ENCODE measurements around the gene PATJ.
"Not testable (repeated sequence)": the region's sequence is repeated elsewhere in the genome, so short reads cannot be mapped to it uniquely, and the experiment has no call there.

The PATJ gene, protein sequence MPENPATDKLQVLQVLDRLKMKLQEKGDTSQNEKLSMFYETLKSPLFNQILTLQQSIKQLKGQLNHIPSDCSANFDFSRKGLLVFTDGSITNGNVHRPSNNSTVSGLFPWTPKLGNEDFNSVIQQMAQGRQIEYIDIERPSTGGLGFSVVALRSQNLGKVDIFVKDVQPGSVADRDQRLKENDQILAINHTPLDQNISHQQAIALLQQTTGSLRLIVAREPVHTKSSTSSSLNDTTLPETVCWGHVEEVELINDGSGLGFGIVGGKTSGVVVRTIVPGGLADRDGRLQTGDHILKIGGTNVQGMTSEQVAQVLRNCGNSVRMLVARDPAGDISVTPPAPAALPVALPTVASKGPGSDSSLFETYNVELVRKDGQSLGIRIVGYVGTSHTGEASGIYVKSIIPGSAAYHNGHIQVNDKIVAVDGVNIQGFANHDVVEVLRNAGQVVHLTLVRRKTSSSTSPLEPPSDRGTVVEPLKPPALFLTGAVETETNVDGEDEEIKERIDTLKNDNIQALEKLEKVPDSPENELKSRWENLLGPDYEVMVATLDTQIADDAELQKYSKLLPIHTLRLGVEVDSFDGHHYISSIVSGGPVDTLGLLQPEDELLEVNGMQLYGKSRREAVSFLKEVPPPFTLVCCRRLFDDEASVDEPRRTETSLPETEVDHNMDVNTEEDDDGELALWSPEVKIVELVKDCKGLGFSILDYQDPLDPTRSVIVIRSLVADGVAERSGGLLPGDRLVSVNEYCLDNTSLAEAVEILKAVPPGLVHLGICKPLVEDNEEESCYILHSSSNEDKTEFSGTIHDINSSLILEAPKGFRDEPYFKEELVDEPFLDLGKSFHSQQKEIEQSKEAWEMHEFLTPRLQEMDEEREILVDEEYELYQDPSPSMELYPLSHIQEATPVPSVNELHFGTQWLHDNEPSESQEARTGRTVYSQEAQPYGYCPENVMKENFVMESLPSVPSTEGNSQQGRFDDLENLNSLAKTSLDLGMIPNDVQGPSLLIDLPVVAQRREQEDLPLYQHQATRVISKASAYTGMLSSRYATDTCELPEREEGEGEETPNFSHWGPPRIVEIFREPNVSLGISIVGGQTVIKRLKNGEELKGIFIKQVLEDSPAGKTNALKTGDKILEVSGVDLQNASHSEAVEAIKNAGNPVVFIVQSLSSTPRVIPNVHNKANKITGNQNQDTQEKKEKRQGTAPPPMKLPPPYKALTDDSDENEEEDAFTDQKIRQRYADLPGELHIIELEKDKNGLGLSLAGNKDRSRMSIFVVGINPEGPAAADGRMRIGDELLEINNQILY (N-terminal part only)

DNA sequence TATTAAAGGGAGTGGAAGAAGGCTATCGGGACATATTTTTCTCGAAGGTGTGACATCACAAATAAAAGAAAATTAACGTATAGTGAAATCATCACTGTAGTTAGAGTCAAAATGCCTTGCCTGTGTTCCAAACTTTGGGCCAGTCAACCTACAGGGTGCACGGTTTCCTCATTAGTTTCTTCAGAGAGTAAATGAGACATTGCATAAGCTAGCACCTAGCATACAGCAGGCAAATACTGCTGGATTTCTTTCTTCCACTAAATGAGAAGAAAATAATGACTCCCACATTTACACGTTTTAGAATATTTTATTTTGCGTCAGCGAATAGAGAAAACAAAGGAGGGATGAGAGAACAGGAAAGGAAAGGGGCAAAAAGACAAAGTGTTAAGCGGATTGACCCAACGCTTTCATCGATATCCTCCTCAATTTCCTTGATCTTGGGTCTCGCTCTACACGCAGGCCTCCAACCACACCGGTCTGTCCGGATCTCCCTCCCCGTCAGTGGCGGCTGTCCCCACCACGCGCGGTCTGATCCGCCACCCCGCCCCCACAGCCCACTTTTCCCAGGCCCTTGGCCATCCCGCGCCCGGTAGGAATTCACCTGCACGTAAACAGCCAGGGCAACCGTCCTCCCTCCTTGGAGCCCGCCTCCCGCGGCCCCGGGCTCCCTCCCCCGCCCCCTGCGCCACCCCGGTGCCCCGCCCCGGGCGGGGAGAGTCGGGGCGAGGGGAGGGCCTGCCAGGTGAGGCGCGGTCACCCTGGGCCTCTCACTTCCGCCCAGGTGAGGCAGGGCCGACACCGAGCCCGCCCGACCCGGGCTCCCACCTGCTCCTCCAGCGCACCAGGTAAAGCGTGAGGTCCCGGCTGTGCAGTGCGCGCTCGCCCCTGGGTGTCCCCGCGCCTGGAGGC is at the start of gene PATJ:
TSS of gene PATJ (plus strand) at position 770 of the 909 bp plus-strand sequence. CDS start 20,413 bp downstream, outside the sequence.
- peak; percentile 72 for DNase-seq

DNA sequence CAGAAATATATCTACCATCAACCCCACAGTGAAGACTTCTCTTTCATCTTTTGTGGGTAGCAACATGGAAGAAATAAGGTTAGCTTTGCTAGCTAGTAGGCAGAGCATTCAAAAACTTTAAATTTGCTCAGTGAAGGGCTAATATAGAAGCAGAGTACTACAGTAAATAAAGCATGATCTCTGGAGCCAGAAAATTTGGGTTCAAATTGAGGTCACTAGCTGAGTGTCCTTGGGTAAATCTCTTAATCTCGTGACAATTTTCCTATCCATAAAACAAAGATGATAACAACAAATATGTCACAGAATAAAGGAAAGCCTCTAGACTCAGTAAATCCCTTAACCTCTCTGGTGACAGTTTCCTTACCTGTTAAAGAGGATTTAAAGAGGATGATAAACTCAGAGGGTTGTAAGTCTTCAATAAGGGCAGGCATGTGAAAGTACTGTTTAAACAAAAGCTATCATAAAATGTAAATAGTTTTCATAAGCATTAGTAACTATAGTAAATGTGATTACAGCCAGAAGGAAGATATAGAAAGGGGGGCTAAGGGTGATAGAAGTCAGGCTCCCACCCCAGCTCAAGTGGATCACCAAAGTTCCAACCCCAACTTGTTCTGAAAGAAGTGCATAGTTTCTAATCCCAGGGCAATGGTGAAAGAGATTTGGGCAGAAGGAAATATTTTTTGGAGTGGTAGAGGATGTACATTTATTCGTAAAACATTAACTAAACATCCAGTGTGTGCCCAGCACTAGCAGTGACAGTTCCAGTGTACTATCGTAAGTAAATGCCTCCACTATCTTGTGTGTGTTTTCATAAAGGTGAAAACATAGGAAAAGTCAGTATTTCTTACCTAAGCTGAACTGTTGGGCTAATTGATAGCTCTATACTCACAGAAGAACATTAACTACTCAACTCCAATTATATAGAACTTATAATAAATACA is 42.1 kb upstream of the PATJ start:
- no peak for DNase-seq

DNA sequence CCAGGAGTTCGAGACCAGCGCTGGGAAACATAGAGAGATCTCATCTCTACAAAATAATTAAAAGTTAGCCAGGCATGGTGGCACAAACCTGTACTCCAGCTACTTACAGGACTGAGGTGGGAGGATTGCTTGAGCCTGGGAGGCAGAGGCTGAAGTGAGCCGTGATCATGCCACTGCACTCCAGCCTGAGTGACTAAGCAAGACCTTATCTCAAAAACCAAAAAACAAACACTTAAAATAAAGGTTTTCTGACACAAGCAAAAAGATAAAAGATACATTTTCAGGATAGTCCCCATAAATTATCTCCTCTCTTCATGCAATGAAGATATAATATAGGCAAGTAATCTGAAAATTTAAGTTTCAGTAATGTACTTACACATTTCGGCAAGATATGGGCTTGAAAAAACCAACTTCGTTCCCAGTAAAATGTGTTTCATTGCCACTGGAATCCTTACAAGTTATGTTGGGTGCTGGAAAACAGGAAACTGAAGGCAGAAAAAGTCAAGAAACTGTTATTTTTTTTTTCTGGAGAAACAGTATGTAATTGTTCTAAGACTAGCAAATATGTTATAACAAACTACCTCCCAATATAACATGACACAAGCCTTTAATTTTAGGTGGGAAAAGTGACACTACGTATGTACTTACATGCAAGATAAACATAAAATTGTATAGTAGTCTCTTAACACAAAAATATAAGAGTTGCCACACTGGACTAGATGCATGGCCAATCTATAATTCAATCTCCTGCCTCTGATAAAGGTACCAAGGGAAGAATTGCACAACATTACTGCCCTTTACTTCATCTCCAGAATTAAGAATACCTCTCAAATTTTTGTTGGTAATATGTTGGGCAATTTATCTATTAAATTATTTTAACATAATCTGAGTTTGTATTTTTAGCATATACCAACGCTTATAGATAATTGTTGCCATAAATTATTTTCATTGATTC is 33.0 kb upstream of the PATJ start:
- no peak for DNase-seq

DNA sequence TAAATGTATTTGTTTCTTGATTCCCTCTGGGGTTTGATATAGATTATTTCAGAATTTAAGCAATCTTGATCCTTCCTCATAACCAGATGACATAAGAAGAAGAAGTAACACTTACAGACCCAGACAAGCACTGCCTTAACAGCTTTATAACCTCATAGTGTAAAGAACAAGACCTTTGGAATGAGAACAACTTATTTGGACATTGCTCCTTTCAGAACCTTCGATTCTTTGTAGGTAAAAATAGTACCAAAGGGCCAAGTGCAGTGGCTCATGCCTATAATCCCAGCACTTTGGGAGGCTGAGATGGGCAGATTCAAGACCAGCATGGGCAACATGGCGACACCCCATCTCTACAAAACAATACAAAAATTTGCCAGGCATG is 32.4 kb upstream of the PATJ start:
- DNase-seq, result no peak

DNA sequence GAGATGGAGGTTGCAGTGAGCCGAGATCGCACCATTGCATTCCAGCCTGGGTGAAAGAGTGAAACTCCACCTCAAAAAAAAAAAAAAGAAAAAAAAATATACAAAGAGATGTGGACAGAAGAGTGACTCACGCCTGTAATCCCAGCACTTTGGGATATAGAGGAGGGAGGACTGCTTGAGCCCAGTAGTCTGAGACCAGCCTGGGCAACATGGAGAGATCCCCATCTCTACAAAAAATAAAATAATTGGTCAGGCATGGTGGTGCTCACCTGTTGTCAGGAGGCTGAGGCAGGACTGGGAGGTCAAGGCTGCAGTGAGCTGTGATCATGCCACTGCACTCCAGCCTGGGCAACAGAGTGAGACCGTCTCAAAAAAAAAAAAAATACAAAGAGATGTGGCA is 31.0 kb upstream of the PATJ start:
- DNase-seq, result not testable (repeated sequence)

DNA sequence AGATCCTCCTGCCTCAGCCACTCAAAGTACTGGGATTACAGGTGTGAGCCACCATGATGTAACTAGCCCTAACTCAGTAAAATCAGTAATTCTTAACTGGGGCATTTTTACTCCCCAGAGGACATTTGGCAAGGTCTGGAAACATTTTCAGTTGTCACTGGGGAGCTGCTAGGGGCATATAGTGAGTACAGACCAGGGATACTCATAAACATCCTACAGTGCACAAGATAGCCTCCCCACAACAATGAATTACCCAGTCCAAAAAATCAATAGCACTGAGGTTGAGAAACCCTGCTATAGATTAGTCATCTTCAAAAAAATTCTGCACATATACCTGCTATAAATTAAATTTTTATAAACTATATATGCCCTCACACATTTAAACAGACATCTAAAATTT is 30.3 kb upstream of the PATJ start:
- DNase-seq, result no peak

DNA sequence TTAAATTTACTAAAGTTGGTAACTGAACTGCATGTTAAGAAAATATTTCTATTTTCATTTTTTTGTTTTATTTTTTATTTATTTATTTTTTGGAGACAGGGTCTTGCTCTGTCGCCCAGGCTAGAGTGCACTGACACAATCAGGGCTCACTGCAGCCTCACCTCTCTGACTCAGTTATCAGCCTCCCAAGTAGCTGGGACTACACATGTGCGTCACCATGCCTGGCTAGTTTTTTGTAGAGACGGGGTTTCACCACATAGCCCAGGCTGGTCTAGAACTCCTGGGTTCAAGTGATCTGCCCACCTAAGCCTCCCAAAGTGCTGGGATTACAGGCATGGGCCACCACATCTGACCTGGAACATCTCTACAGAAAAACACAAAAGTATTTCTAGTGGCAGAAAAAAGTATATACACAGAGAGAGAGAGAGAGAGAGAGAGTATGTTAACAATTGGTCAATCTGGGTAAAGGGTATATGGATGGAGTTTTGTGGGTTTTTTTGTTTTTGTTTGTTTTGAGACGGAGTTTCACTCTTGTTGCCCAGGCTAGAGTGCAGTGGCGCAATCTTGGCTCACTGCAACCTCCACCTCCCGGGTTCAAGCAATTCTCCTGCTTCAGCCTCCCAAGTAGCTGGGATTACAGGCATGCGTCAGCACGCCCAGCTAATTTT is 23.1 kb upstream of the PATJ start:
- not testable (repeated sequence) for DNase-seq

DNA sequence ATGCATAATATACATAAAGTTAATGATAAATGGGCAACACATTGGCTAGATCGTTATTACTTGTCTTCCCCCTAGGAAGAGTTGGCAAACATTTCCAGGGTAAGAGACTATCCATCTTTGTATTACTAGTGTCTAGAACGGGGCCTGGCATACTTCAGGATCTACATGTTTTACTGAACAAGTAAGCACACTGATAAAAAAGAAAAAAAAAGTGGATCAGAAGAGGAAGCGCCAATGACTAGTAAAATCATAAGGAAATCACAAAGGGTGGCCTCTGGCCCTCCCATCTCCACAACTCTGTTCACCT is 17.8 kb upstream of the PATJ start:
- DNase-seq, result no peak

DNA sequence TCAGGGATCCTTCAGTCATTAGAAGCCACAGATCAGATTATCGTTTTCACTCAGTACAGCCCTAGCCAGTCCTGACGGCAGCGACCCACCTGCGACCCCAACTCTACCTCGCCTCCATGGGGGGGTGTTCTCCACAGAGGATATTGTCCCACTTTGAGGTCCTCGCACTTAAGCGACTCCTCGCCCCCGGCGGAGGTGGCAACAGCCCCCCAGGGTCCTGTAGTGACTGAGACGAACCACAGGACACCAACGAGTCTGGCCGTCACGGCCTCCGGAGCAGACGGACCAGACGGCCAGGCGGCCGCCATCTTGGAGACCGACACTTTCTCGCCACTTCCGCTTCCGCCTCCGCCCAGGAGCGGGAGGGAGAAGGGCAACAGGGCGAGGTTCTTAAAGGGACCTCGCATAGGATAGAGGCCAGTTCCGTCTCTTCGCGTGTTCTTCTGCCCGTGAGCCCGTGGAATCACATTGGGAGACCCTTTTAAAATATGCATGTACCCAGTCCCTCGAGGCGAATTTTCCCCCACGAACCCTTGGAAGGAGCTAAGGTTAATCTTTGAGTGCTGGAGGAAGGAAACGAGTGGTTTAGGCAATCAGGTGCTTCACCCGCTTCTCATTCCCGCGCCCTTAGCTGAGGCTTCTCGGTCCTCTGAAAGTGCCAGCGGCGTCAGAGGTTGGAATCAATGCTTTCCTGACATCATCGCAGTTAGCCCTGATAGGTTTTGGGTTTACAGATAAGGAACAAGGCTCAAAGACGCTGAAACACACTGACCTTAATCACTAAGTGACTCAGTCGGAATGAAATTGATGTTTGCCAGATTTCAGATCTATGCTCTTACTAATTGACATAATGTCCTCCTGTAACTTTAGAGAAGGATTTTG is 17.2 kb upstream of the PATJ start, which contains the start of gene TM2D1:
TSS of gene TM2D1 (minus strand) at position 329 of the 882 bp plus-strand sequence. CDS start at position 308, 21 bp downstream.
- peak; percentile 95 for DNase-seq

DNA sequence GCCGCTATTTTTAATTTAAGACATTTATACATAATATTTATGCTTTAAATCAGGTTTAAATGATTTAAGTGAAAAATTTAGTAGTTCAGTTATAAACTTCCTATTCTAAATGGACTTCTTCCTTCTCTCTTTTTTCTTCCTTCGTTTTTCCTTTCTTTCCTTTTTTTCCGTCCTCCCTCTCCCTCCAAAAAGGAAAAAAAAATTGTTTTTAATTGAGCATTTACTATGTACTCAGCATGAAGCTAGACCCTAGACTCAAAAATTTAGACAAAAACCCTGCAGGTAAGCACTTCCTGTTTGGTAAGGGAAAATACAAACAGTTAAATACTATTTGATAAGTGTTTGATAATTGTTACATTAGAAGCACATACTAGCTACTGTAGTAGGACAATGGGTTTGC is 14.7 kb upstream of the PATJ start:
- no peak for DNase-seq

DNA sequence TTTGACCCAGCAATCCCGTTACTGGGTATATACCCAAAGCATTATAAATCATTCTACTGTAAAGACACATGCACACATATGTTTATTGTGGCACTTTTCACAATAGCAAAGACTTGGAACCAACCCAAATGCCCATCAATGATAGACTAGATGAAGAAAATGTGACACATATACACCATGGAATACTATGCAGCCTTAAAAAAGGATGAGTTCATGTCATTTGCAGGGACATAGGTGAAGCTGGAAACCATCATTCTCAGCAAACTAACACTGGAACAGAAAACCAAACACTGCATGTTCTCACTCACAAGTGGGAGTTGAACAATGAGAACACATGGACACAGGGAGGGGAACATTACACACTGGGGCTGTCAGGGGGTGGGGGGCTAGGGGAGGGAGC is 11.6 kb upstream of the PATJ start:
- not testable (repeated sequence) for DNase-seq

DNA sequence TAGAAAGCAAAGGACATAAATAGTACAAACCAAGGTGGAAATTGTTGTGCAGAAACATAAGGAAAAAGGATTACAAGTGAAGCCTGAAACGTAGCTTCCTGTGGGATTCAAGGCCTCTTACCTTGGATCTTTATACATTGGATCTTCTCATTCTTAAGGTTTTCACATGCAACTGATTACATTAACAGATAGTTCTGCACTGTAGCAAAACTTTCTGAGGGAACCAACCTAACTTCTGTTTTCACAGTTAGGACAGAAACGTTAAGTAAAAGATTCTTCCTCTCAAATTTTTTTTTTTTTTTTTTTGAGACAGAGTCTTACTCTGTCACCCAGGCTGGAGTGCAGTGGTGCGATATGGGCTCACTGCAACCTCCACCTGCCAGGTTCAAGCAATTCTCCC is 9.6 kb upstream of the PATJ start:
- no peak for DNase-seq

DNA sequence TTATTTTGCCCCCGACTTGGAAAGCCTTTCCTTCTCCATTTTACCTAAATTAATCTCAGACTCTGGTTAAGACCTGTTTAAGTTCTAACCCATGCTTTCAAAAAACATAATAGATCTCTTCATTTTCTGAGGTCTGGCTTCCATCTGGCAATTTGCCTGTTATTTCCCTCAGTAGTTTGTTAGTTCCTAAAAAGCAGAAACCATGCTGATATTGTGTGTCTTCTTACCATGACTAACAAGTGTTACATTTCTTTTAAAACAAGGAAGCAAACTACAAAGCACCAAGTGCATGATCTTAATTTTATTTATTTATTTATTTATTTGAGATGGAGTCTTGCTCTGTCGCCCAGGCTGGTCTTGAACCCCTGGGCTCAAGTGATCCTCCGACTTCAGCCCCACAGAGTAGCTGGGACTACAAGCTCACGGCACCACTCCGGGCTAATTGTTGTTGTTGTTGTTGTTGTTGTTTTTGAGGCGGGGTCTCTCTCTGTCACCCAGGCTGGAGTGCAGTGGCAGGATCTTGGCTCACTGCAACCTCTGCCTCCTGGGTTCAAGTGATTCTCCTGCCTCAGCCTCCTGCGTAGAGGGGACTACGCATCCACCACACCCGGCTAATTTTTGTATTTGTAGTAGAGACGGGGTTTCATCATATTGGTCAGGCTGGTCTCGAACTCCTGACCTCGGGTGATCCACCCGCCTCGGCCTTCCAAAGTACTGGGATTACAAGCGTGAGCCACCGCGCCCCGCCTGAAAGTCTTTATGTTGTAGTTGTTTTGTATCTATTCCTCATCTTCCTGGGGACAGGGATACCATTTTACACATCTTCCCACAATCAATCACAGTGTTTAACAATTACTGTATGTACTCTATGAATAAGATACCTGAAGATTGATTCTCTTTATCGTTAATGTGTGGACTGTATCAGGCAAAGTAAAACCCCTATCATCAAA is 1.3 kb upstream of the PATJ start:
- DNase-seq, result no peak

DNA sequence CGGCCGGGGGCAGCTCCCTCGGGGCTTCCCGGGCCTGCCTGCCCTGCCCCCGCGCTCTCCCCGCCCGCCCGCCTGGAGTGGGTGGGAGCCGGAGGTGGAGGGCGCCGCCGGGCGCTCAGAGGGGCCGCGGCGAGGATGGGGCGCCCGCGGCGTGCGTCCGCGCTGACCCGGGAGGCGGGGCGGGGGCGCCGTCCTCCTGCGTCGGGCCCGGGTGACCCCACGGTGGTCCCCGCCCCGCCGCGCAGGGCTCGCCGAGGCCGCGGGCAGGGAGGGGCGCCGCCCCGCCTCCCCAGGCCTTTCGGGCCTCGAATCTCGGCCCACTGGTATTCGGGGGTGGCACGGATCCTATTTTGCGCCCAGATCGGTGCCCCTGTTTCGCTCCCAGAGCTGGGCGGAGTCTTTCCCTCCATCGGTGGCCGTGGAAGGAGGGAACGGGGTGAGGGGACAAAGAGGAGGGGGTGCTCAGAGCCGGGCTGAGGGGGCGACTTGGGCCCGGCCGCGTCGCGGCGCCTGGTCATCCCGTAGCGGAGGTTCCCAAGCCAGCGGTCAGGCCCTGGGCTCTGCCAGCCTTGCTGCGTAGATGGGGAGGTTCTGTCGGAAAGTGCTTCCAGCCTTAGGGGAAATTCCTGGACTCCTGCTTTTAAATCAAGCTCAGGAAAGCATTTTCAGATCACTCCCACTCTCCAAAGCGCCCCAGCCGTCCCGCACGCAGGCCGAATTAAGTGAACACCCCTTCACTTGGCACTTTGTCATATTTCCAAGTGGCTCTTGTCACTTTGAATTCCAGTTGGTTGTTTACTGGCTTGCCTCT is 545 bp downstream of the PATJ start:
- DNase-seq, result peak; percentile 70

DNA sequence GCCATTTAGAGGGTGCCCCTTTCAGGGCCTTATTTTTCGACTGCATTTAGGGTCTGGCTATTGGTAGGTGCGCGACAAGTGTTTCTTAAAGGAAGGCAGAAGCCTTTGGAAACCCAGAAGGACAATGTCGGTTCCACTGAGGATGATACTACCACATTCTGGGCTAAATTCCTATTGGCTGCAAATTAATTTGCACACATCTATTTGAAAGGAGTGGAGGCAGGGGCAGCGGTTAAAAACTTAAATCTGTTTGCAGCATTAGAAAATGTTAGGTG is 1.1 kb downstream of the PATJ start:
- no peak for DNase-seq

All from right hindlimb (tissue), 1 donor.